Measurements from ENCODE around the gene DSCAML1. TPM values are rescaled to one million over a fixed set of nuclear protein-coding genes. Genes with fewer than 3 reads are reported as not detected.

Gene DSCAML1
- total RNA-seq, 1 donor from 2014 or later, result not detected

DNA sequence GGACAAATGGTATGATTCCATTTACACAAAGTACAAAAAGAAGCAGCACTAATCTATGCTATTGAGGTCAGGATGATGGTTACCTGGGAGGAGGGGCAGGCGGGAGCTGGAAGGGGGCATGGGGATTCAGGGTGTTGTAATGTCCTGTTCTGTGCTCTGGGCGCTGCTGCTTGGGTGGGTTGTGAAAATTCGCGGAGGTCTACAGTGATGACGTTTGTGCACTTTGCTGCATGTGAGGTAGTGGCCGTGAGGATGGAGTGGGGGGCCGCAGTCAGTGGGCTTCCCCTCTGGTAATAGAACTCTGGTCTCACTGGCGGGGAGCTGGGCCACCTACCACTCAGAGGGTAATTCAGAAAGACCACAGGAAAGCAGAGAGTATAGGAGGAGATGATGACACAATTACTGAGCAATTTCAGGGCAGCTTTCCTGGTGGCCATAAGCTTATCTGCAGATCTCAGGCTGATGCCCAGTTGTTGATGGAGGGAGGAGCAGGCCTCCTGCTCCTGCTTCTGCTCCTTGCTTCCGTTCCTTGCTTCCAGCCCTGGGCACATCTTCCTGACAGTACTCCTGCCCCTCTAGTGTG lies 347.8 kb downstream of the DSCAML1 start:
- TF ChIP-seq, protein P1, sequence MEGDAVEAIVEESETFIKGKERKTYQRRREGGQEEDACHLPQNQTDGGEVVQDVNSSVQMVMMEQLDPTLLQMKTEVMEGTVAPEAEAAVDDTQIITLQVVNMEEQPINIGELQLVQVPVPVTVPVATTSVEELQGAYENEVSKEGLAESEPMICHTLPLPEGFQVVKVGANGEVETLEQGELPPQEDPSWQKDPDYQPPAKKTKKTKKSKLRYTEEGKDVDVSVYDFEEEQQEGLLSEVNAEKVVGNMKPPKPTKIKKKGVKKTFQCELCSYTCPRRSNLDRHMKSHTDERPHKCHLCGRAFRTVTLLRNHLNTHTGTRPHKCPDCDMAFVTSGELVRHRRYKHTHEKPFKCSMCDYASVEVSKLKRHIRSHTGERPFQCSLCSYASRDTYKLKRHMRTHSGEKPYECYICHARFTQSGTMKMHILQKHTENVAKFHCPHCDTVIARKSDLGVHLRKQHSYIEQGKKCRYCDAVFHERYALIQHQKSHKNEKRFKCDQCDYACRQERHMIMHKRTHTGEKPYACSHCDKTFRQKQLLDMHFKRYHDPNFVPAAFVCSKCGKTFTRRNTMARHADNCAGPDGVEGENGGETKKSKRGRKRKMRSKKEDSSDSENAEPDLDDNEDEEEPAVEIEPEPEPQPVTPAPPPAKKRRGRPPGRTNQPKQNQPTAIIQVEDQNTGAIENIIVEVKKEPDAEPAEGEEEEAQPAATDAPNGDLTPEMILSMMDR (IDR thresholded peaks at IDR 0.05), result no peak
- intact Hi-C loops (cut with DNase I), result no loop called here

DNA sequence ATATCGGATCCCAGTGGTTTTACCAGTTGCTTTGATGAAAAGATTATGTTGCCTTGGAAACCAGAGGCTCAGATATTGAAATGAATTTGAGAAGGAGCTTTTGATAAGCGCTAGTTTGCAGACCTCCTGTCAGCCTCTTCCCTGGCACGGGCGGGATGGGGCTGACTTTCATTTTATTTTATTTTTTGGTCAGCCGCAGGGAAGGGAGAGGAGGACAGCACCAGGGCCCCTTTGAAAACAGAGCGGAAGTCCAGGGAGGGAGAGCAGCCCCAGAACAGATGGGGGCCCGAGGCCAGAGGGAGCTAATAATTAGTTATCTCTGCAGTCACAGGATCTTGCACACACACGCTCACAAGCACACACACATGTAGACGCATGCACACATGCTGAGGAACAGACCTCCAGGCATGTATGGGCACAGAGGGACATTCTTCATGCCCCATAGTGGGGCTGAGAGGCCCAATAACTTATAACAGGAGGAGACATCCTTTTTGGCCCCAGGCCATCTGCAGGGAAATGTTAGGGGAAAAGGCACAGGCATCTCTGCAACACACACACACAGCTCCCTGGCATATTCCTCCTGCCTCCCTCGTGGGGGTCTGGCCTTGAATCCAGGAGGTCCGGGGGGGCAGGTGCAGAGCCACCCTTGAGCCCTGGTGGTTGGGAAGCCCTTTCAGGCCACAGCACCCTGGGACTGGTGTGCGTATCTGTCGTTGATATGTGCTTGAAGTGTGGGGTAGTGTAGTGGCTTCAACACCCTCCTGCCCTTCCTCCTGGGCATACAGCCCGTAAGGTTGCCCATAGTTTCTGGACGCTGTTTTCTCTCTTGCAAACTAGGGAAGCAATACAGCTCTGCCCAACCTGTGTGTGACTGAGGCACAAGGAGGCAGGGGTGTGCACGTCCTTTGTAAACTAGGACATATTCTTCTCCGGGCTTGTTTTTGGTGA lies 352.0 kb downstream of the DSCAML1 start:
- intact Hi-C loops (cut with DNase I), result no loop called here
- no peak for DNase-seq (ENCODE audit: low spot score in 2 of 2)
- H3K36me3 ChIP-seq, result no peaks in the 10 kb centered on the region
- no peaks in the 10 kb centered on the region for H3K27me3 ChIP-seq
- TF ChIP-seq, protein P1 (IDR thresholded peaks at IDR 0.05), result no peak
- no peaks in the 10 kb centered on the region for H3K9me3 ChIP-seq
- no peak overlapping the region for H3K27ac ChIP-seq
- no peaks in the 10 kb centered on the region for H3K4me1 ChIP-seq
- H3K4me3 ChIP-seq, result no peak overlapping the region

More for the DNA sequence above, 347.8 kb downstream of the DSCAML1 start:
- Histone ChIP-seq H3K4me1 (no peaks in the 10 kb centered on the region), H3K4me3 (no peak overlapping the region), H3K9me3 (no peaks in the 10 kb centered on the region), H3K27me3 (no peaks in the 10 kb centered on the region), H3K27ac (no peak overlapping the region), H3K36me3 (no peaks in the 10 kb centered on the region)
- no peak for DNase-seq (ENCODE audit: low spot score in 2 of 2)

DNA sequence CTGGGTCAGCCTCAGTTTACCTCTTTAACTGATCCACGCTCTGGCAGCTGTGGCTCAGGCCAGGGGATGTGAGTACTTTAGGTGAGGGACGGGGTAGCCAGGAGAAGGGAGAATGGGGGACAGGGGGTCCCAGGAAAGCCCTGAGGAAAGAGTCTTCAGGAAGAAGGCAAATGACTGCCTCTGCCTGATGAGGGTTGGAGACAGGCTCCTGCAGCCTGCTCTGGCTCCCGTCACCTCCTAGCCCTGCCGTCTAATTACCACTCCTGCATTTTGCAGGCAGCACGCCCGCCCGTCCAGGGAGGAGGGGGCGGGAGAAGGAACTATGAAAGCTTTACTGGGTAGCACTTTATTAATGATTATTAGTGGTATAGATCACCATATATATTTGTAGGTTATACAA lies 352.8 kb downstream of the DSCAML1 start:
- Histone ChIP-seq H3K9me3 (no peaks in the 10 kb centered on the region), H3K4me3 (no peak overlapping the region), H3K36me3 (no peaks in the 10 kb centered on the region), H3K27me3 (no peaks in the 10 kb centered on the region), H3K4me1 (no peaks in the 10 kb centered on the region), H3K27ac (no peak overlapping the region)
- no peak for DNase-seq (ENCODE audit: low spot score in 2 of 2)
- TF ChIP-seq, protein P1 (IDR thresholded peaks at IDR 0.05), result no peak
- intact Hi-C loops (cut with DNase I), result no loop called here

DNA sequence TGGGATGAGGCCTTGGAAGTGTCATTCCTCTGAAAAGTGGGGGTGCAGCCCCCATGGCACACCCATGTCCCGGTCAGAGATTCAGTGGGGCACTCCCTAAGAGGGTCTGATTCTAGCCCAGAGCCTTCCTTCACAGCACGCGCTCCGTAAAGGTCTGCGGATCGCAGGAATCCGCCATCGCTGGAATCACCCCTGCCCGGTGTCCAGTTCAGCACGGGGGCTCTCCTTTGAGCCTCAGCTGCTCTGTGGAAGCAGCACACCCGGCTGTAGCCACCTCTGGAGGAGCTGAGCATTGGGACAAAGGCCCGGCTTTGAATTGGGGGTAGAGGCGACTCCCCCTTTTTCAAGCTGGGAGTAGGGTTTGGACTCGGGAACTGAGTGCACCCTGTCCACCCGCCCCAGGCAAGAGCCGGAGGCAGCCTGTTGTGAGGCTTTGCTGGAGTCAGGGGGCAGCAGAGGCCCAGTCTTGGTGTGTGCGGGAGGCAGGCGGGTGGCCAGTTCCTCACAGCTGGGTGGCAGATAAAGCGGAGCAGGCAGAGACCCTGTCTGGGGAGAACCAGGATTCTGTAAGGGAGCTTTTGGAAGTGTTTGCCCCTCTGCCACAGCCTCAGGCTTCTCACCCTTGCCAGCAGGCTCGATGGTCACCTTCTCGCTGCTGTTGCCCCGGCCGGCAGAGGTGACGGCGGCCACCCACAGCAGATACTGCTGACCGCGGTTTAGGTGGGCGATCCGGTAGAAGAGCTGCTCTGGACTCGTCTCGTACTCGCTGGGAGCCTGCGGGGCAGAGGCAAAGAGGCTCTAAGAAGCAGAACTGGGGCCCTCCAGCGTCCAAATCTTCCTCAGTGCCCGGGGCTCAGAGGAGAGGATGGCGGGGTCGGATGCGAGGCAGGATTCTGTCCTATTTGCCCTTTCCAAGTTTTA lies 353.5 kb downstream of the DSCAML1 start:
- intact Hi-C loops (cut with DNase I), result no loop called here
- TF ChIP-seq, protein P1 (IDR thresholded peaks at IDR 0.05), result peak in 1 of 3 experiments; percentile 37
- H3K9me3 ChIP-seq, result no peaks in the 10 kb centered on the region
- H3K36me3 ChIP-seq, result no peaks in the 10 kb centered on the region
- H3K27me3 ChIP-seq, result no peaks in the 10 kb centered on the region
- H3K4me1 ChIP-seq, result no peaks in the 10 kb centered on the region
- no peak overlapping the region for H3K27ac ChIP-seq
- H3K4me3 ChIP-seq, result no peak overlapping the region
- DNase-seq (ENCODE audit: low spot score in 2 of 2), result no peak

DNA sequence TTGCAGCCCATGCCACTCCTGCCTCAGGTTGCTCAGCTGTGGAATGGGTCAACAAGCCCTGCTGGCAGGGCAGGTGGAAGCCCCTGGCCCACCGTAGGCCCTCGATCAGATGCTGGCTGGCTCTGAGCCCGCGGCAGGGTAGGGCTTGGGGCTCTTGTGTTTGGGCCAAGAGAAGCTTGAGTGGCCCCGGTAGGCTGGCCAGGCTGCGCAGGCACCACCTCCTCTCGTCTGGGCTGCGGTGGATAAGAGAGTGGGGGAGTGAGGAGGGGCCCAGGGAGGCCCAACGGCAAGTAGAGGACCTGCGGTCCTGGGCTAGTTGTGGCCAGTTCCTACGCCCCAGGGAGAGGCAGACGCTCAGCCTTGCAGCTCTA lies 354.2 kb downstream of the DSCAML1 start:
- TF ChIP-seq, protein P1 (IDR thresholded peaks at IDR 0.05), result no peak

More for the DNA sequence above, 354.2 kb downstream of the DSCAML1 start:
- intact Hi-C loops (cut with DNase I), result no loop called here
- H3K27ac ChIP-seq, result no peak overlapping the region
- no peak overlapping the region for H3K4me3 ChIP-seq
- no peak for DNase-seq (ENCODE audit: low spot score in 2 of 2)
- no peaks in the 10 kb centered on the region for H3K27me3 ChIP-seq
- H3K9me3 ChIP-seq, result no peaks in the 10 kb centered on the region
- H3K36me3 ChIP-seq, result no peaks in the 10 kb centered on the region
- no peaks in the 10 kb centered on the region for H3K4me1 ChIP-seq

All from ascending aorta (tissue), 2 donors.